ENCODE results near the gene MTRR. TPM values are rescaled to one million over a fixed set of nuclear protein-coding genes. Genes with fewer than 3 reads are reported as not detected.

The MTRR gene
- total and polyA plus RNA-seq, 2 of the 8 experiments (the other 6 are each of a cell fraction or from before 2014, with no cell fraction given), result 36.4 to 53.8 TPM

- Histone ChIP-seq H2BK15ac (ENCODE audit: low read length) (no peak overlapping the region), H4K8ac (ENCODE audit: extremely low read depth, insufficient read depth, low read length) (no peak overlapping the region), H2BK20ac (ENCODE audit: low read length) (no peak overlapping the region), H2AK5ac (ENCODE audit: low read depth, low read length) (no peak overlapping the region), H3K9ac (replicated peaks in 1 of 4; ENCODE audit: extremely low read depth in 1 of 4, low read depth in 3 of 4, low read length in 3 of 4) (no peak overlapping the region), H3K18ac (ENCODE audit: extremely low read depth, low read length) (no peak overlapping the region), H3K36me3 (ENCODE audit: control insufficient read depth in 2 of 4, insufficient read depth in 4 of 4, low read length in 3 of 4) (peaks cover 0 to 7% (median 3%) of the 10 kb centered on the region in 4 experiments; a peak in 4 of 8 replicates), H3K4me1 (replicated peaks in 1 of 4; ENCODE audit: control insufficient read depth in 3 of 4, insufficient read depth in 4 of 4, low read length in 3 of 4) (no peaks in the 10 kb centered on the region), H2AFZ (ENCODE audit: low read length) (no peak overlapping the region), H4K5ac (ENCODE audit: insufficient read length, low read depth, low read length) (no peak overlapping the region), H2BK12ac (ENCODE audit: low read depth, low read length) (no peak overlapping the region), H3K23me2 (ENCODE audit: low read depth, low read length) (no peaks in the 10 kb centered on the region), H3K14ac (ENCODE audit: insufficient read length) (no peak overlapping the region), H3K4me3 (ENCODE audit: extremely low read depth in 1 of 4, insufficient read depth in 2 of 4, low read depth in 3 of 4, low read length in 4 of 4) (no peak overlapping the region), H3K27ac (ENCODE audit: low read depth, low read length) (no peak overlapping the region), H3K4ac (replicated peaks; ENCODE audit: insufficient read length, low read depth, low read length) (no peak overlapping the region), H3K4me2 (ENCODE audit: insufficient read depth in 1 of 2, low read depth in 2 of 2, low read length in 2 of 2) (no peak overlapping the region), H4K20me1 (replicated peaks in 1 of 2; ENCODE audit: control insufficient read depth in 1 of 2, insufficient read depth in 2 of 2, low read length in 2 of 2) (no peaks in the 10 kb centered on the region), H3K79me2 (ENCODE audit: control insufficient read depth in 1 of 2, insufficient read depth in 2 of 2, low read length in 2 of 2) (no peaks in the 10 kb centered on the region), H2BK120ac (replicated peaks; ENCODE audit: low read depth, low read length) (no peak overlapping the region), H3K56ac (replicated peaks; ENCODE audit: insufficient read length, low read depth, low read length) (no peak overlapping the region), H3K9me3 (ENCODE audit: insufficient read depth in 2 of 2, low read depth in 1 of 2, low read length in 1 of 2) (peaks cover 0 to 11% of the 10 kb centered on the region in 2 experiments; a peak in 2 of 4 replicates), H3K27me3 (replicated peaks in 1 of 4; ENCODE audit: control insufficient read depth in 3 of 4, extremely low read depth in 1 of 4, insufficient read depth in 3 of 4, low read length in 3 of 4) (no peaks in the 10 kb centered on the region), H2BK5ac (ENCODE audit: low read depth, low read length) (no peak overlapping the region), H3K79me1 (ENCODE audit: low read depth, low read length) (no peaks in the 10 kb centered on the region), H3K23ac (ENCODE audit: insufficient read length) (no peak overlapping the region), H4K91ac (replicated peaks; ENCODE audit: insufficient read length, low read length) (no peak overlapping the region)
- ChIA-PET POLR2A (ENCODE audit: partially characterized antibody) (interaction anchor here (0.6 kb wide), 1 partner anchor 9 kb away, joined by 3 read pairs; no protein-coding TSS in a partner anchor), CTCF (ENCODE audit: partially characterized antibody) (interaction anchor here (1.3 kb wide), 1 partner anchor 10 kb away, joined by 3 read pairs; no protein-coding TSS in a partner anchor)
- DNase-seq (ENCODE audit: low read depth in 1 of 2, low spot score in 2 of 2) (no peak), FAIRE-seq (no peak)
- WGBS, 2 experiments (ENCODE audit: extremely low coverage in 1 of 2, insufficient coverage in 1 of 2, insufficient read length in 1 of 2, insufficient replicate concordance in 2 of 2, low coverage in 1 of 2, low lambda C conversion rate in 2 of 2, missing lambda C conversion rate in 1 of 2), result 100% methylated on average over 1 of the region's 1 CpG; no CpG with 5 or more reads in 1 of the 2 experiments
- no peak for TF ChIP-seq MAFK (IDR thresholded peaks at IDR 0.05; ENCODE audit: low read depth, low read length)
- no peak for TF ChIP-seq POLR2AphosphoS5 (IDR thresholded peaks at IDR 0.05; ENCODE audit: low read depth, low read length)
- no peak for TF ChIP-seq BCL11A (IDR thresholded peaks at IDR 0.05; ENCODE audit: low read depth in 2 of 2, low read length in 2 of 2)
- TF ChIP-seq JUN (IDR thresholded peaks at IDR 0.05; ENCODE audit: low read depth, low read length), result no peak
- no peak for TF ChIP-seq TAF7 (optimal IDR thresholded peaks at IDR 0.05; ENCODE audit: borderline replicate concordance, low read depth, low read length)
- no peak for TF ChIP-seq FOSL1 (IDR thresholded peaks at IDR 0.05; ENCODE audit: insufficient read depth, low read depth, low read length)
These were observed 38.7 kb downstream of the MTRR start for GRCh38 chr5:7907612-7908011.

All from H1 (cell line).